ENCODE results near the gene STAG3. TPM values are rescaled to one million over a fixed set of nuclear protein-coding genes. Genes with fewer than 3 reads are reported as not detected.
"Not testable (repeated sequence)": the region's sequence is repeated elsewhere in the genome, so short reads cannot be mapped to it uniquely, and the experiment has no call there.

The STAG3 gene
- total RNA-seq (100 to 1,000 TPM; 105 to 224 TPM), polyA plus RNA-seq (ENCODE audit: insufficient read depth, low read depth, low replicate concordance) (281 TPM)
- long read RNA-seq, donor 1, full-length matches to known transcripts, result 3 of 3 reads
- long read RNA-seq, donor 1, partial matches to known transcripts, result 0 of 3 reads
- long read RNA-seq, donor 1, other reads (novel, unspliced or antisense), result 0 of 3 reads
- long read RNA-seq, donor 2, full-length matches to known transcripts, result 1 of 1 reads
- long read RNA-seq, donor 2, partial matches to known transcripts, result 0 of 1 reads
- long read RNA-seq, donor 2, other reads (novel, unspliced or antisense), result 0 of 1 reads

- Histone ChIP-seq H3K36me3 (ENCODE audit: low read depth, missing control alignments) (no peaks in the 10 kb centered on the region), H3K4me1 (no peaks in the 10 kb centered on the region), H3K9me3 (no peaks in the 10 kb centered on the region), H3K27me3 (no peaks in the 10 kb centered on the region), H3K27ac (peak within 1 kb of the TSS in 1 of 2 donors; percentile 51), H3K4me3 (peak within 1 kb of the TSS; percentile 49 to 62)
- 1 to 2% methylated on average over 33 to 52 of the region's 78 CpGs for WGBS, 2 donors
- DNase-seq, result peak; percentile 95
- intact Hi-C loops (cut with DNase I; ENCODE audit: low total_unique reads), result no loop called here
- no peak for TF ChIP-seq POLR2A (IDR thresholded peaks at IDR 0.05)
- TF ChIP-seq CTCF (IDR thresholded peaks at IDR 0.05), result no peak
Observed at GRCh38 chr7:100177045-100178001, at the start of gene STAG3, which contains the start of gene GPC2. TSS of gene STAG3 (plus strand) at chr7:100177918. CDS start at chr7:100180557, 2,639 bp downstream. TSS of gene GPC2 (minus strand) at chr7:100177381. CDS start at chr7:100177199, 182 bp downstream.

GRCh38 chr7:100128637-100128963, 49.1 kb upstream of the STAG3 start:
- TF ChIP-seq POLR2A (IDR thresholded peaks at IDR 0.05) (no peak), CTCF (IDR thresholded peaks at IDR 0.05) (no peak)
- WGBS, 2 donors, result 42 to 78% methylated on average over 1 of the region's 1 CpG
- Histone ChIP-seq H3K27me3 (no peaks in the 10 kb centered on the region), H3K4me3 (no peak overlapping the region), H3K4me1 (peaks cover 18% of the 10 kb centered on the region), H3K9me3 (no peaks in the 10 kb centered on the region), H3K27ac (no peak overlapping the region), H3K36me3 (ENCODE audit: low read depth, missing control alignments) (no peaks in the 10 kb centered on the region)
- intact Hi-C loops (cut with DNase I; ENCODE audit: low total_unique reads), result loop anchor here (5.0 kb wide), 1 partner anchor 41 kb away; the partner anchor contains the start of gene COPS6
- DNase-seq, result no peak

GRCh38 chr7:100130220-100130607, 47.5 kb upstream of the STAG3 start:
- H3K36me3 ChIP-seq (ENCODE audit: low read depth, missing control alignments); H3K27me3 ChIP-seq; H3K9me3 ChIP-seq; H3K4me3 ChIP-seq; DNase-seq; intact Hi-C loops (cut with DNase I; ENCODE audit: low total_unique reads); H3K27ac ChIP-seq: not testable (repeated sequence)
- H3K4me1 ChIP-seq, result peaks cover 14% of the 10 kb centered on the region
- WGBS, 2 donors, result 93% methylated on average over 1 of the region's 1 CpG

- WGBS, 2 donors, result 9 to 13% methylated on average over 24 of the region's 24 CpGs
- Histone ChIP-seq H3K4me1 (peaks cover 14% of the 10 kb centered on the region), H3K36me3 (ENCODE audit: low read depth, missing control alignments) (no peaks in the 10 kb centered on the region), H3K4me3 (no peak overlapping the region), H3K27me3 (no peaks in the 10 kb centered on the region), H3K9me3 (no peaks in the 10 kb centered on the region), H3K27ac (no peak overlapping the region)
- intact Hi-C loops (cut with DNase I; ENCODE audit: low total_unique reads), result no loop called here
- TF ChIP-seq POLR2A (IDR thresholded peaks at IDR 0.05) (no peak), CTCF (IDR thresholded peaks at IDR 0.05) (peak; percentile 48 to 84 (median 83))
- DNase-seq, result peak; percentile 90
Observed at GRCh38 chr7:100130608-100131453, 46.9 kb upstream of the STAG3 start.
